ENCODE results near the gene SRSF10.
A peak's percentile ranks its signal among the peaks of the same experiment; 100 is the strongest.

The SRSF10 gene

GRCh38 chr1:24008574-24009184 is 28.6 kb upstream of the SRSF10 start (continued):
- TF ChIP-seq ZNF366 (tag by site-specific recombination; conservative IDR thresholded peaks at IDR 0.05) (peak; percentile 43; the same call in 1 of the 2 replicates), ZNF18 (tag by site-specific recombination; IDR thresholded peaks at IDR 0.05) (0 out of 2 replicates have a peak, but pooled peaks have one; percentile 21)

- ChIA-PET POLR2A (interaction anchor here (0.6 to 0.8 kb wide), 2 partner anchors 48 to 378 kb away, joined by 5 to 6 read pairs; no protein-coding TSS in a partner anchor), CTCF (interaction anchor here (0.7 kb wide), 1 partner anchor 17 kb away, joined by 5 read pairs; no protein-coding TSS in a partner anchor)
- H3K4me1 ChIP-seq (ENCODE audit: control insufficient read depth, insufficient read depth, low read length), result peaks cover 33% of the 10 kb centered on the region
- no peak overlapping the region for H3K4me3 ChIP-seq (ENCODE audit: low read depth, low read length)
- H3K36me3 ChIP-seq (ENCODE audit: control insufficient read depth in 2 of 2, insufficient read depth in 1 of 2, low read length in 2 of 2), result no peaks in the 10 kb centered on the region
- H3K9me3 ChIP-seq (ENCODE audit: control insufficient read depth, insufficient read depth, low read depth, low read length), result no peaks in the 10 kb centered on the region
- TF ChIP-seq ZBTB48 (tag by site-specific recombination; IDR thresholded peaks at IDR 0.05) (no peak), ZNF416 (tag by site-specific recombination; IDR thresholded peaks at IDR 0.05) (no peak), ZNF354C (tag by site-specific recombination; IDR thresholded peaks at IDR 0.05; ENCODE audit: borderline replicate concordance, low read depth) (no peak), ZNF362 (tag by site-specific recombination; IDR thresholded peaks at IDR 0.05) (no peak), ZNF214 (tag by site-specific recombination; IDR thresholded peaks at IDR 0.05; ENCODE audit: borderline replicate concordance) (no peak), ZNF621 (tag by site-specific recombination; IDR thresholded peaks at IDR 0.05) (no peak), ZNF248 (tag by site-specific recombination; IDR thresholded peaks at IDR 0.05) (peak; percentile 64; the same call in 1 of the 2 replicates), SETDB1 (IDR thresholded peaks at IDR 0.05; ENCODE audit: insufficient read length, low read length) (peak; percentile 63), YY2 (tag by site-specific recombination; IDR thresholded peaks at IDR 0.05) (no peak), ZNF335 (tag by site-specific recombination; conservative IDR thresholded peaks at IDR 0.05) (no peak), ZNF366 (tag by site-specific recombination; conservative IDR thresholded peaks at IDR 0.05) (no peak)
- no peak overlapping the region for H3K27ac ChIP-seq (ENCODE audit: extremely low read depth, low read depth, low read length)
These were observed 27.0 kb upstream of the SRSF10 start for GRCh38 chr1:24007079-24007478.

GRCh38 chr1:24005163-24005562 is 25.0 kb upstream of the SRSF10 start:
- H3K36me3 ChIP-seq (ENCODE audit: control insufficient read depth in 2 of 2, insufficient read depth in 1 of 2, low read length in 2 of 2), result no peaks in the 10 kb centered on the region
- no peaks in the 10 kb centered on the region for H3K9me3 ChIP-seq (ENCODE audit: control insufficient read depth, insufficient read depth, low read depth, low read length)
- POLR2A ChIA-PET, result no interaction called here

GRCh38 chr1:24004132-24004531 is 24.0 kb upstream of the SRSF10 start:
- CTCF ChIA-PET, result interaction anchor here (0.6 to 2.3 kb wide), 7 partner anchors 15 to 287 kb away, joined by 3 to 11 read pairs (median 3); partner anchors contain the start of gene MYOM3
- peaks cover 18% of the 10 kb centered on the region for H3K4me1 ChIP-seq (ENCODE audit: control insufficient read depth, insufficient read depth, low read length)
- H3K4me3 ChIP-seq (ENCODE audit: low read depth, low read length), result no peak overlapping the region
- H3K9me3 ChIP-seq (ENCODE audit: control insufficient read depth, insufficient read depth, low read depth, low read length), result no peaks in the 10 kb centered on the region
- no peaks in the 10 kb centered on the region for H3K36me3 ChIP-seq (ENCODE audit: control insufficient read depth in 2 of 2, insufficient read depth in 1 of 2, low read length in 2 of 2)
- POLR2A ChIA-PET, result interaction anchor here (0.8 to 1.9 kb wide), 4 partner anchors 15 to 40 kb away, joined by 3 to 10 read pairs (median 4); partner anchors contain the start of gene SRSF10
- no peak overlapping the region; the same call in 1 of the 2 replicates for H3K27ac ChIP-seq (ENCODE audit: extremely low read depth, low read depth, low read length)
- TF ChIP-seq PRDM2 (tag by site-specific recombination; IDR thresholded peaks at IDR 0.05; ENCODE audit: borderline replicate concordance), result no peak
- TF ChIP-seq ZNF16 (tag by site-specific recombination; IDR thresholded peaks at IDR 0.05; ENCODE audit: low read depth), result no peak
- no peak for TF ChIP-seq MZF1 (tag by site-specific recombination; IDR thresholded peaks at IDR 0.05; ENCODE audit: borderline replicate concordance)
- TF ChIP-seq RBAK (tag by site-specific recombination; IDR thresholded peaks at IDR 0.05), result no peak
- no peak for TF ChIP-seq ZNF184 (tag by site-specific recombination; IDR thresholded peaks at IDR 0.05)

More at GRCh38 chr1:24005163-24005562, 25.0 kb upstream of the SRSF10 start:
- no peak overlapping the region for H3K4me3 ChIP-seq (ENCODE audit: low read depth, low read length)
- peaks cover 23% of the 10 kb centered on the region for H3K4me1 ChIP-seq (ENCODE audit: control insufficient read depth, insufficient read depth, low read length)
- CTCF ChIA-PET, result no interaction called here
- TF ChIP-seq ZNF121 (tag by site-specific recombination; IDR thresholded peaks at IDR 0.05) (0 out of 2 replicates have a peak, but pooled peaks have one; percentile 23), ZNF488 (tag by site-specific recombination; IDR thresholded peaks at IDR 0.05) (no peak)
- no peak overlapping the region for H3K27ac ChIP-seq (ENCODE audit: extremely low read depth, low read depth, low read length)
